ENCODE measurements around the gene SH3RF3.

The SH3RF3 gene

GRCh38 chr2:109290887-109291643 is 162.1 kb downstream of the SH3RF3 start:
- Histone ChIP-seq H3K36me3 (ENCODE audit: control insufficient read depth in 1 of 2, insufficient read depth in 2 of 2, low read length in 2 of 2) (no peaks in the 10 kb centered on the region), H3K79me1 (ENCODE audit: low read length) (no peaks in the 10 kb centered on the region), H3K18ac (ENCODE audit: low read length) (no peak overlapping the region), H2BK5ac (ENCODE audit: low read depth, low read length, poor library complexity) (no peak overlapping the region), H4K91ac (ENCODE audit: low read depth, low read length) (no peak overlapping the region), H3K4me2 (ENCODE audit: low read length) (no peak overlapping the region), H3K27me3 (ENCODE audit: insufficient read depth, low read length) (no peaks in the 10 kb centered on the region), H2BK120ac (ENCODE audit: insufficient read depth, low read length, poor library complexity) (no peak overlapping the region), H2BK12ac (ENCODE audit: low read length) (no peak overlapping the region), H3K27ac (ENCODE audit: low read depth, low read length) (no peak overlapping the region), H4K8ac (ENCODE audit: low read depth, low read length) (no peak overlapping the region), H3K9ac (ENCODE audit: low read length) (no peak overlapping the region), H3K9me3 (ENCODE audit: insufficient read depth, low read depth, low read length) (peaks cover 3% of the 10 kb centered on the region), H2AK5ac (ENCODE audit: low read length) (no peak overlapping the region), H3K4ac (ENCODE audit: low read depth, low read length) (no peak overlapping the region), H3K4me3 (ENCODE audit: low read depth, low read length) (no peak overlapping the region), H3K14ac (ENCODE audit: low read length) (no peak overlapping the region), H4K12ac (ENCODE audit: low read depth, low read length) (no peak overlapping the region), H3K4me1 (ENCODE audit: control insufficient read depth in 1 of 2, insufficient read depth in 2 of 2, low read length in 2 of 2) (no peaks in the 10 kb centered on the region), H2AFZ (ENCODE audit: insufficient read depth, low read length, poor library complexity) (no peak overlapping the region), H3K79me2 (ENCODE audit: control insufficient read depth, insufficient read depth, low read length, poor library complexity) (no peaks in the 10 kb centered on the region), H3K23ac (ENCODE audit: low read length) (no peak overlapping the region)
- DNase-seq: no peak
- no CpG with 5 or more reads among the region's 14 CpGs for WGBS (ENCODE audit: extremely low coverage, insufficient coverage, insufficient read length)

- no peaks in the 10 kb centered on the region for H3K36me3 ChIP-seq (ENCODE audit: control insufficient read depth in 1 of 2, insufficient read depth in 2 of 2, low read length in 2 of 2)
Measured at GRCh38 chr2:109292386-109292785, 163.4 kb downstream of the SH3RF3 start.

GRCh38 chr2:109293663-109294062 is 164.7 kb downstream of the SH3RF3 start:
- H3K27ac ChIP-seq (ENCODE audit: low read depth, low read length): no peak overlapping the region
- H2BK120ac ChIP-seq (ENCODE audit: insufficient read depth, low read length, poor library complexity): no peak overlapping the region
- H3K4me1 ChIP-seq (ENCODE audit: control insufficient read depth in 1 of 2, insufficient read depth in 2 of 2, low read length in 2 of 2): no peaks in the 10 kb centered on the region
- no peak overlapping the region for H4K91ac ChIP-seq (ENCODE audit: low read depth, low read length)
- no peak overlapping the region for H3K4me2 ChIP-seq (ENCODE audit: low read length)
- no peak overlapping the region for H3K4ac ChIP-seq (ENCODE audit: low read depth, low read length)
- H2BK5ac ChIP-seq (ENCODE audit: low read depth, low read length, poor library complexity): no peak overlapping the region
- H3K23ac ChIP-seq (ENCODE audit: low read length): no peak overlapping the region
- no peak overlapping the region for H4K12ac ChIP-seq (ENCODE audit: low read depth, low read length)
- no peak overlapping the region for H2AK5ac ChIP-seq (ENCODE audit: low read length)
- no peak overlapping the region for H3K14ac ChIP-seq (ENCODE audit: low read length)
- no peaks in the 10 kb centered on the region for H3K79me1 ChIP-seq (ENCODE audit: low read length)
- no peak overlapping the region for H2BK12ac ChIP-seq (ENCODE audit: low read length)
- no peak overlapping the region for H4K8ac ChIP-seq (ENCODE audit: low read depth, low read length)
- WGBS (ENCODE audit: extremely low coverage, insufficient coverage, insufficient read length): no CpG with 5 or more reads among the region's 8 CpGs
- H3K36me3 ChIP-seq (ENCODE audit: control insufficient read depth in 1 of 2, insufficient read depth in 2 of 2, low read length in 2 of 2): no peaks in the 10 kb centered on the region
- no peak overlapping the region for H2AFZ ChIP-seq (ENCODE audit: insufficient read depth, low read length, poor library complexity)
- peaks cover 6% of the 10 kb centered on the region for H3K9me3 ChIP-seq (ENCODE audit: insufficient read depth, low read depth, low read length)
- no peaks in the 10 kb centered on the region for H3K79me2 ChIP-seq (ENCODE audit: control insufficient read depth, insufficient read depth, low read length, poor library complexity)
- no peak overlapping the region for H3K4me3 ChIP-seq (ENCODE audit: low read depth, low read length)
- H3K18ac ChIP-seq (ENCODE audit: low read length): no peak overlapping the region
- H3K27me3 ChIP-seq (ENCODE audit: insufficient read depth, low read length): no peaks in the 10 kb centered on the region
- no peak overlapping the region for H3K9ac ChIP-seq (ENCODE audit: low read length)
- no peak for DNase-seq

More at GRCh38 chr2:109292386-109292785, 163.4 kb downstream of the SH3RF3 start:
- Histone ChIP-seq H3K4me3 (ENCODE audit: low read depth, low read length) (no peak overlapping the region), H4K12ac (ENCODE audit: low read depth, low read length) (no peak overlapping the region), H2BK12ac (ENCODE audit: low read length) (no peak overlapping the region), H2BK120ac (ENCODE audit: insufficient read depth, low read length, poor library complexity) (no peak overlapping the region), H2AK5ac (ENCODE audit: low read length) (no peak overlapping the region), H3K14ac (ENCODE audit: low read length) (no peak overlapping the region), H3K4ac (ENCODE audit: low read depth, low read length) (no peak overlapping the region), H3K23ac (ENCODE audit: low read length) (no peak overlapping the region), H2AFZ (ENCODE audit: insufficient read depth, low read length, poor library complexity) (no peak overlapping the region), H3K4me1 (ENCODE audit: control insufficient read depth in 1 of 2, insufficient read depth in 2 of 2, low read length in 2 of 2) (no peaks in the 10 kb centered on the region), H3K9ac (ENCODE audit: low read length) (no peak overlapping the region), H3K27me3 (ENCODE audit: insufficient read depth, low read length) (no peaks in the 10 kb centered on the region), H4K8ac (ENCODE audit: low read depth, low read length) (no peak overlapping the region), H3K79me1 (ENCODE audit: low read length) (no peaks in the 10 kb centered on the region), H2BK5ac (ENCODE audit: low read depth, low read length, poor library complexity) (no peak overlapping the region), H3K9me3 (ENCODE audit: insufficient read depth, low read depth, low read length) (peaks cover 6% of the 10 kb centered on the region), H3K18ac (ENCODE audit: low read length) (no peak overlapping the region), H4K91ac (ENCODE audit: low read depth, low read length) (no peak overlapping the region), H3K4me2 (ENCODE audit: low read length) (no peak overlapping the region), H3K79me2 (ENCODE audit: control insufficient read depth, insufficient read depth, low read length, poor library complexity) (no peaks in the 10 kb centered on the region), H3K27ac (ENCODE audit: low read depth, low read length) (no peak overlapping the region)
- no peak for DNase-seq
- no CpG with 5 or more reads among the region's 5 CpGs for WGBS (ENCODE audit: extremely low coverage, insufficient coverage, insufficient read length)

GRCh38 chr2:109294523-109294922 is 165.5 kb downstream of the SH3RF3 start:
- Histone ChIP-seq H3K4me3 (ENCODE audit: low read depth, low read length) (no peak overlapping the region), H3K79me1 (ENCODE audit: low read length) (no peaks in the 10 kb centered on the region), H3K79me2 (ENCODE audit: control insufficient read depth, insufficient read depth, low read length, poor library complexity) (no peaks in the 10 kb centered on the region), H3K4me2 (ENCODE audit: low read length) (no peak overlapping the region), H3K27ac (ENCODE audit: low read depth, low read length) (no peak overlapping the region), H3K36me3 (ENCODE audit: control insufficient read depth in 1 of 2, insufficient read depth in 2 of 2, low read length in 2 of 2) (no peaks in the 10 kb centered on the region), H2AK5ac (ENCODE audit: low read length) (no peak overlapping the region), H2BK5ac (ENCODE audit: low read depth, low read length, poor library complexity) (no peak overlapping the region), H2AFZ (ENCODE audit: insufficient read depth, low read length, poor library complexity) (no peak overlapping the region), H3K18ac (ENCODE audit: low read length) (no peak overlapping the region), H4K12ac (ENCODE audit: low read depth, low read length) (no peak overlapping the region), H2BK120ac (ENCODE audit: insufficient read depth, low read length, poor library complexity) (no peak overlapping the region), H3K4ac (ENCODE audit: low read depth, low read length) (no peak overlapping the region), H2BK12ac (ENCODE audit: low read length) (no peak overlapping the region), H3K9ac (ENCODE audit: low read length) (no peak overlapping the region), H3K9me3 (ENCODE audit: insufficient read depth, low read depth, low read length) (peaks cover 6% of the 10 kb centered on the region), H4K8ac (ENCODE audit: low read depth, low read length) (no peak overlapping the region), H3K27me3 (ENCODE audit: insufficient read depth, low read length) (no peaks in the 10 kb centered on the region), H3K23ac (ENCODE audit: low read length) (no peak overlapping the region), H4K91ac (ENCODE audit: low read depth, low read length) (no peak overlapping the region), H3K14ac (ENCODE audit: low read length) (no peak overlapping the region), H3K4me1 (ENCODE audit: control insufficient read depth in 1 of 2, insufficient read depth in 2 of 2, low read length in 2 of 2) (no peaks in the 10 kb centered on the region)
- no CpG with 5 or more reads among the region's 4 CpGs for WGBS (ENCODE audit: extremely low coverage, insufficient coverage, insufficient read length)
- DNase-seq: no peak

Measured in trophoblast cell (in vitro differentiated cells and primary cell).